Hematopoietic multipotent progenitor cell treated with erythropoietin and hydrocortisone succinate and interleukin-3 and kit ligand, for 6 days (in vitro differentiated cells): ENCODE measurements around the gene YPEL5.

ENCODE experiments used
- DNase-seq: peaks from one replicate; pipeline ENCODE4 v3.0.0-alpha.2; 2015

Gene YPEL5

DNA sequence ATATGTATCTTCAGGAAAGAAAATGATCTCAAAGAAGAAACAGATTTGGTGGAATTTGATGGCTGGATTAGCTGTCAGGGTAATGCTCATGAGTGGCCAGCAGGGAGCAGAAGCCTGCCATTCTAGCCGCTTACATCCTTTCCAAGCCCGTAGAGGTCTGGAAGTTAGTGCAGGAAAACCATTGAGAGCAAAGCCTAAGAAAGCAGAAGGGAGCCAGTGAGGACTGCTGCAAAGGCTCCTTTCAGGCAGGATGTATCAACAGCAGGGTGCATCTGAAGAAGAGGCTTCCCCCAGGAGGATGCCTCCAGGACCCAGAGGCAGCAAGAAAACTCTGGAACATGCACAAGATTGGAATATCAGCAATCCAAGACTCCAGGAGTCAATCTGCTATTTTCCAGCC is 61.6 kb downstream of the YPEL5 start:
- peak; percentile 78 for DNase-seq

DNA sequence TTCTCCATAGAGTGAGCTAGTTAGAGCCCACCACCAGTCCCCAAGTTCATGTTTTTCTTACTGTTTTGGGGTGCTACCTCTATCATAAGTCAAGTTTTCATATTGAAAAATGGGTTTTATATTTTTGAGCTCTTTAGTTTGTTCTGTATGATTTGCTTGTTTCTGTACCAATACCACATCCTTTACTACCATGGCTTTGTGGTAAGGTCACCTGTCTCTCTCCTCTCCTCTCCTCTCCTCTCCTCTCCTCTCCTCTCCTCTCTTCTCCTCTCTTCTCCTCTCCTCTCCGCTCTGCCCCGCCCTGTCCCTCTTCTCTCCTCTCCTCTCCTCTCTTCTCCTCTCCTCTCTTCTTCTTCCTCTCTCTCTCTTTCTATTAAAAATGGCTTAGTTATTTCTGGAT is 62.4 kb downstream of the YPEL5 start:
- DNase-seq = no peak
